ENCODE data around the gene LAMC2. TPM values are rescaled to one million over a fixed set of nuclear protein-coding genes. Genes with fewer than 3 reads are reported as not detected.

Gene LAMC2
- total and polyA plus RNA-seq, 7 experiments from 2014 or later, result 0.51 TPM; not detected in 6

GRCh38 chr1:183241471-183241870 is 55.4 kb downstream of the LAMC2 start:
- Mint-ChIP-seq H3K27ac (no peak overlapping the region), H3K4me1 (no peaks in the 10 kb centered on the region), H3K9me3 (no peaks in the 10 kb centered on the region), H3K4me3 (no peak overlapping the region), H3K27me3 (peaks cover 4 to 14% (median 8%) of the 10 kb centered on the region in 5 donors), H3K36me3 (no peaks in the 10 kb centered on the region)
- POLR2A ChIA-PET, result no interaction called here
- Histone ChIP-seq H3K9me3 (ENCODE audit: control insufficient read depth in 2 of 3, low read length in 3 of 3) (no peaks in the 10 kb centered on the region), H3K4me3 (ENCODE audit: low read length) (no peak overlapping the region), H3K27ac (ENCODE audit: low read depth, low read length) (no peak overlapping the region), H3K4me1 (ENCODE audit: control insufficient read depth in 2 of 2, insufficient read depth in 2 of 2, low read length in 2 of 2) (no peaks in the 10 kb centered on the region), H3K36me3 (ENCODE audit: control insufficient read depth in 2 of 3, insufficient read depth in 3 of 3, low read length in 3 of 3) (no peaks in the 10 kb centered on the region), H3K27me3 (ENCODE audit: control insufficient read depth in 2 of 2, insufficient read depth in 2 of 2, low read length in 2 of 2) (no peaks in the 10 kb centered on the region)
- DNase-seq, result no peak
- intact Hi-C loops (cut with micrococcal nuclease), result no loop called here
- no peak for ATAC-seq
- CTCF ChIA-PET, result no interaction called here

DNA sequence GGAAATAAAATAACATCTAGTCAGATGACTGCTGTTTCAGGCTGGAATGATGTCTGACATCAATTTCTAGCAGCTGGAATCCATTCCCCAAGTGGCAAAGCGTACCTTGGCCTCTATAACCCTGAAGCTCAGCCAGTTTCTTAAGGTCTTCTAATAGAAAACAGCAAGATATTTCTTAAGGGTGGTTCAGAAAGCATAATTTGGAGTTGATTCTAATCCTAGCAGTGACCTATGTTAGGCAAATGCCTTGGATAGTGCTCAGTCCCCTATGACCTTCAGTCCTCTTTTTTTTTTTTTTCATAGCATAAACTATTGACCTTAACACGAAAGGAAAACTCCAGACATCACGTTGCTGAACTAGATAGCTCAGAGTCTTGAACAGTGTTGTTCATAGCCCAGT is 56.5 kb downstream of the LAMC2 start:
- Mint-ChIP-seq H3K9me3 (no peaks in the 10 kb centered on the region), H3K36me3 (no peaks in the 10 kb centered on the region), H3K27ac (no peak overlapping the region), H3K4me3 (no peak overlapping the region), H3K4me1 (no peaks in the 10 kb centered on the region), H3K27me3 (peaks cover 4 to 18% (median 8%) of the 10 kb centered on the region in 5 donors)
- no peaks in the 10 kb centered on the region for H3K27me3 ChIP-seq (ENCODE audit: control insufficient read depth in 2 of 2, insufficient read depth in 2 of 2, low read length in 2 of 2)
- CTCF ChIA-PET, result no interaction called here
- no peaks in the 10 kb centered on the region for H3K9me3 ChIP-seq (ENCODE audit: control insufficient read depth in 2 of 3, low read length in 3 of 3)
- H3K27ac ChIP-seq (ENCODE audit: low read depth, low read length), result no peak overlapping the region
- H3K4me1 ChIP-seq (ENCODE audit: control insufficient read depth in 2 of 2, insufficient read depth in 2 of 2, low read length in 2 of 2), result no peaks in the 10 kb centered on the region
- H3K4me3 ChIP-seq (ENCODE audit: low read length), result no peak overlapping the region
- intact Hi-C loops (cut with micrococcal nuclease), result no loop called here
- ATAC-seq (no peak), DNase-seq (no peak)
- POLR2A ChIA-PET, result no interaction called here
- no peaks in the 10 kb centered on the region for H3K36me3 ChIP-seq (ENCODE audit: control insufficient read depth in 2 of 3, insufficient read depth in 3 of 3, low read length in 3 of 3)

DNA sequence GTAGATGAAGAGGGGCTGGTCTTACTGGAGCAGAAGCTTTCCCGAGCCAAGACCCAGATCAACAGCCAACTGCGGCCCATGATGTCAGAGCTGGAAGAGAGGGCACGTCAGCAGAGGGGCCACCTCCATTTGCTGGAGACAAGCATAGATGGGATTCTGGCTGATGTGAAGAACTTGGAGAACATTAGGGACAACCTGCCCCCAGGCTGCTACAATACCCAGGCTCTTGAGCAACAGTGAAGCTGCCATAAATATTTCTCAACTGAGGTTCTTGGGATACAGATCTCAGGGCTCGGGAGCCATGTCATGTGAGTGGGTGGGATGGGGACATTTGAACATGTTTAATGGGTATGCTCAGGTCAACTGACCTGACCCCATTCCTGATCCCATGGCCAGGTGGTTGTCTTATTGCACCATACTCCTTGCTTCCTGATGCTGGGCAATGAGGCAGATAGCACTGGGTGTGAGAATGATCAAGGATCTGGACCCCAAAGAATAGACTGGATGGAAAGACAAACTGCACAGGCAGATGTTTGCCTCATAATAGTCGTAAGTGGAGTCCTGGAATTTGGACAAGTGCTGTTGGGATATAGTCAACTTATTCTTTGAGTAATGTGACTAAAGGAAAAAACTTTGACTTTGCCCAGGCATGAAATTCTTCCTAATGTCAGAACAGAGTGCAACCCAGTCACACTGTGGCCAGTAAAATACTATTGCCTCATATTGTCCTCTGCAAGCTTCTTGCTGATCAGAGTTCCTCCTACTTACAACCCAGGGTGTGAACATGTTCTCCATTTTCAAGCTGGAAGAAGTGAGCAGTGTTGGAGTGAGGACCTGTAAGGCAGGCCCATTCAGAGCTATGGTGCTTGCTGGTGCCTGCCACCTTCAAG is 57.3 kb downstream of the LAMC2 start:
- CTCF ChIA-PET, result no interaction called here
- POLR2A ChIA-PET, result no interaction called here
- Histone ChIP-seq H3K4me1 (ENCODE audit: control insufficient read depth in 2 of 2, insufficient read depth in 2 of 2, low read length in 2 of 2) (no peaks in the 10 kb centered on the region), H3K36me3 (ENCODE audit: control insufficient read depth in 2 of 3, insufficient read depth in 3 of 3, low read length in 3 of 3) (no peaks in the 10 kb centered on the region), H3K27me3 (ENCODE audit: control insufficient read depth in 2 of 2, insufficient read depth in 2 of 2, low read length in 2 of 2) (no peaks in the 10 kb centered on the region), H3K9me3 (ENCODE audit: control insufficient read depth in 2 of 3, low read length in 3 of 3) (no peaks in the 10 kb centered on the region), H3K4me3 (ENCODE audit: low read length) (no peak overlapping the region), H3K27ac (ENCODE audit: low read depth, low read length) (no peak overlapping the region)
- Mint-ChIP-seq H3K9me3 (no peaks in the 10 kb centered on the region), H3K36me3 (no peaks in the 10 kb centered on the region), H3K27me3 (peaks cover 4 to 18% (median 8%) of the 10 kb centered on the region in 5 donors), H3K27ac (no peak overlapping the region), H3K4me1 (no peaks in the 10 kb centered on the region), H3K4me3 (no peak overlapping the region)
- DNase-seq, result no peak
- intact Hi-C loops (cut with micrococcal nuclease), result no loop called here
- ATAC-seq, result peak; percentile 55

DNA sequence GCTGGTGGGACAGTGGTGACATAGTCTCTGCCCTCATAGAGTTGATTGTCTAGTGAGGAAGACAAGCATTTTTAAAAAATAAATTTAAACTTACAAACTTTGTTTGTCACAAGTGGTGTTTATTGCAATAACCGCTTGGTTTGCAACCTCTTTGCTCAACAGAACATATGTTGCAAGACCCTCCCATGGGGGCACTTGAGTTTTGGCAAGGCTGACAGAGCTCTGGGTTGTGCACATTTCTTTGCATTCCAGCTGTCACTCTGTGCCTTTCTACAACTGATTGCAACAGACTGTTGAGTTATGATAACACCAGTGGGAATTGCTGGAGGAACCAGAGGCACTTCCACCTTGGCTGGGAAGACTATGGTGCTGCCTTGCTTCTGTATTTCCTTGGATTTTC is 58.4 kb downstream of the LAMC2 start:
- H3K36me3 ChIP-seq (ENCODE audit: control insufficient read depth in 2 of 3, insufficient read depth in 3 of 3, low read length in 3 of 3), result no peaks in the 10 kb centered on the region
- DNase-seq (no peak), ATAC-seq (no peak)
- Mint-ChIP-seq H3K4me1 (no peaks in the 10 kb centered on the region), H3K27ac (no peak overlapping the region), H3K9me3 (no peaks in the 10 kb centered on the region), H3K4me3 (no peak overlapping the region), H3K36me3 (no peaks in the 10 kb centered on the region), H3K27me3 (peaks cover 5 to 18% (median 11%) of the 10 kb centered on the region in 5 donors)
- H3K27ac ChIP-seq (ENCODE audit: low read depth, low read length), result no peak overlapping the region
- H3K27me3 ChIP-seq (ENCODE audit: control insufficient read depth in 2 of 2, insufficient read depth in 2 of 2, low read length in 2 of 2), result no peaks in the 10 kb centered on the region
- H3K4me1 ChIP-seq (ENCODE audit: control insufficient read depth in 2 of 2, insufficient read depth in 2 of 2, low read length in 2 of 2), result no peaks in the 10 kb centered on the region
- no peak overlapping the region for H3K4me3 ChIP-seq (ENCODE audit: low read length)
- CTCF ChIA-PET, result no interaction called here
- POLR2A ChIA-PET, result no interaction called here
- intact Hi-C loops (cut with micrococcal nuclease), result no loop called here
- no peaks in the 10 kb centered on the region for H3K9me3 ChIP-seq (ENCODE audit: control insufficient read depth in 2 of 3, low read length in 3 of 3)

DNA sequence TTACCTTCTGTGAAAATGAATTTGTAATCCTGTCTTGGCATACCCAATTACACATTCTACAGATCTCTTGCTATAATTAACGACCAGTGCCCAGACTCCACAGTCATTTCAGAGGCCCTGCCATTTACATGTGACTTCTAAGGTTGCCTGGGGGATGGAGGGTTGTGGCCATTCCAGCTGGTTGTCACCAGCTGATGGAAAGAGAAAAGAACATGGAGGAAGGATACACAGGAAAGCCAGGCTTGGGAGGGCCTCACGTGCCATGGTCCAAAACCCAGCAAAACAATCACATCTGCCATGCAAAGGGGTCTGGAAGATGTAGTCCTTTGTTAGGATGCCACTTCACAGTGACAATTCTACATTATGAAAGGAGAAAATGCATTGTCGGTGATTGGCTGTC is 59.3 kb downstream of the LAMC2 start:
- Mint-ChIP-seq H3K27ac (no peak overlapping the region), H3K4me1 (no peaks in the 10 kb centered on the region), H3K36me3 (no peaks in the 10 kb centered on the region), H3K9me3 (no peaks in the 10 kb centered on the region), H3K27me3 (peaks cover 8 to 21% (median 16%) of the 10 kb centered on the region in 5 donors), H3K4me3 (no peak overlapping the region)
- ATAC-seq (no peak), DNase-seq (no peak)
- Histone ChIP-seq H3K4me3 (ENCODE audit: low read length) (no peak overlapping the region), H3K27ac (ENCODE audit: low read depth, low read length) (no peak overlapping the region), H3K36me3 (ENCODE audit: control insufficient read depth in 2 of 3, insufficient read depth in 3 of 3, low read length in 3 of 3) (no peaks in the 10 kb centered on the region), H3K9me3 (ENCODE audit: control insufficient read depth in 2 of 3, low read length in 3 of 3) (no peaks in the 10 kb centered on the region), H3K4me1 (ENCODE audit: control insufficient read depth in 2 of 2, insufficient read depth in 2 of 2, low read length in 2 of 2) (no peaks in the 10 kb centered on the region), H3K27me3 (ENCODE audit: control insufficient read depth in 2 of 2, insufficient read depth in 2 of 2, low read length in 2 of 2) (no peaks in the 10 kb centered on the region)
- intact Hi-C loops (cut with micrococcal nuclease), result no loop called here
- POLR2A ChIA-PET, result no interaction called here
- CTCF ChIA-PET, result no interaction called here

- Histone ChIP-seq H3K36me3 (ENCODE audit: control insufficient read depth in 2 of 3, insufficient read depth in 3 of 3, low read length in 3 of 3) (no peaks in the 10 kb centered on the region), H3K27me3 (ENCODE audit: control insufficient read depth in 2 of 2, insufficient read depth in 2 of 2, low read length in 2 of 2) (no peaks in the 10 kb centered on the region), H3K4me1 (ENCODE audit: control insufficient read depth in 2 of 2, insufficient read depth in 2 of 2, low read length in 2 of 2) (no peaks in the 10 kb centered on the region), H3K9me3 (ENCODE audit: control insufficient read depth in 2 of 3, low read length in 3 of 3) (no peaks in the 10 kb centered on the region), H3K4me3 (ENCODE audit: low read length) (no peak overlapping the region), H3K27ac (ENCODE audit: low read depth, low read length) (no peak overlapping the region)
- no peak for DNase-seq
- Mint-ChIP-seq H3K9me3 (no peaks in the 10 kb centered on the region), H3K4me1 (no peaks in the 10 kb centered on the region), H3K36me3 (no peaks in the 10 kb centered on the region), H3K27me3 (peaks cover 5 to 18% (median 16%) of the 10 kb centered on the region in 5 donors), H3K4me3 (no peak overlapping the region), H3K27ac (no peak overlapping the region)
- POLR2A ChIA-PET, result no interaction called here
- intact Hi-C loops (cut with micrococcal nuclease), result no loop called here
- no peak for ATAC-seq
- CTCF ChIA-PET, result no interaction called here
Observed at GRCh38 chr1:183246436-183246835, 60.4 kb downstream of the LAMC2 start.

DNA sequence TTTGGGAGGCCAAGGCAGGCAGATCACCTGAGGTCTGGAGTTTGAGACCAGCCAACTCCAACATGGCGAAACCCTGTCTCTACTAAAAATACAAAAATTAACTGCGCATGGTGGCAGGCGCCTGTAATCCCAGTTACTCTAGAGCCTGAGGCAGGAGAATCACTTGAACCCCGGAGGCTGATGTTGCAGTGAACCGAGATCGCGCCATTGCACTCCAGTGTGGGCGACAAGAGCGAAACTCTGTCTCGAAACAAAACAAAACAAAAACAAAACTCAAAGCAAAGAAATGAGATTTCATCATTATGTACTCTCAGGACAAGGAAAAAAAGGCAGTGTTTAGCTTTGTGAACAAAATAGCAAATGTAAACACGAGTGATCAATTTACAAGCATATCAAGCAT is 61.0 kb downstream of the LAMC2 start:
- Mint-ChIP-seq H3K9me3 (peaks cover 0 to 3% (median 0%) of the 10 kb centered on the region in 11 donors), H3K36me3 (no peaks in the 10 kb centered on the region), H3K4me3 (no peak overlapping the region), H3K27ac (no peak overlapping the region), H3K27me3 (peaks cover 5 to 18% (median 16%) of the 10 kb centered on the region in 5 donors), H3K4me1 (no peaks in the 10 kb centered on the region)
- Histone ChIP-seq H3K27me3 (ENCODE audit: control insufficient read depth in 2 of 2, insufficient read depth in 2 of 2, low read length in 2 of 2) (no peaks in the 10 kb centered on the region), H3K9me3 (ENCODE audit: control insufficient read depth in 2 of 3, low read length in 3 of 3) (no peaks in the 10 kb centered on the region), H3K27ac (ENCODE audit: low read depth, low read length) (no peak overlapping the region), H3K36me3 (ENCODE audit: control insufficient read depth in 2 of 3, insufficient read depth in 3 of 3, low read length in 3 of 3) (no peaks in the 10 kb centered on the region), H3K4me1 (ENCODE audit: control insufficient read depth in 2 of 2, insufficient read depth in 2 of 2, low read length in 2 of 2) (no peaks in the 10 kb centered on the region), H3K4me3 (ENCODE audit: low read length) (no peak overlapping the region)
- POLR2A ChIA-PET, result no interaction called here
- intact Hi-C loops (cut with micrococcal nuclease), result no loop called here
- CTCF ChIA-PET, result no interaction called here
- DNase-seq (no peak), ATAC-seq (no peak)

All from naive thymus-derived CD4-positive, alpha-beta T cell (primary cell).